Diencephalon (tissue), 1 donor: ENCODE measurements around the gene HMHB1. TPM values are rescaled to one million over a fixed set of nuclear protein-coding genes. Genes with fewer than 3 reads are reported as not detected.

Source experiments
- total RNA-seq: library from RNA; depleted of rRNA; stranded (reverse); fragments of >200 nt; gene quantifications from one replicate; pipeline ENCODE4 v1.2.3, GENCODE V29; 2014

HMHB1 gene
- not detected for total RNA-seq

GRCh38 chr5:143812085-143812705 lies at the start of gene HMHB1:
Gene HMHB1 (plus strand): TSS chr5:143812161.

